ENCODE measurements around the gene IQSEC3. TPM values are rescaled to one million over a fixed set of nuclear protein-coding genes. Genes with fewer than 3 reads are reported as not detected.

The IQSEC3 gene
- total RNA-seq, 1 experiment from 2014 or later = 0.55 TPM

DNA sequence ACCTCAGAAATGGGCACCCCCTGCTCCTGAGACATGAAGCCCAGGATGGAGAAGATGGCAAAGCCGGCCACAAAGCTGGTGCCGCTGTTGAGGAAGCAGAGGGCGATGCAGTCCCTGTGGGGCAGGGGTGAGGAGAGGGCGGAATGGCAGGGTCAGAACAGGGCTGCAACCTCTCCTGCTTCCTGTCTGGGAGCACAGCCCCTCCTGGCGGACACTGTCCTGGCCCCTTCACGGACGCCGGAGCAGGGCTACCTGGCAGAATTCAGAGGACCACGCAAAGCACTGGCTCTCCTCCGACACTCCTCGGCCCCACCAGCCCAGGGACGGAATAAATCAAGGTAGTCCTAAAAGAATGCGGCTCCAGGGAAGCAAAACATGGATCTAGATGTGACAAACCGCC lies 159.8 kb downstream of the IQSEC3 start:
- Histone ChIP-seq H4K5ac (ENCODE audit: insufficient read length, low read depth, low read length) (no peak overlapping the region), H2BK20ac (ENCODE audit: low read depth, low read length, poor library complexity, severe bottlenecking) (no peak overlapping the region), H3K56ac (ENCODE audit: insufficient read length, low read depth, low read length) (no peak overlapping the region), H3K9me3 (ENCODE audit: control insufficient read depth, low read depth, low read length) (no peaks in the 10 kb centered on the region), H3K79me2 (ENCODE audit: insufficient read depth, low read length) (no peaks in the 10 kb centered on the region), H3K18ac (ENCODE audit: insufficient read length, low read depth, low read length) (no peak overlapping the region), H3K23me2 (ENCODE audit: insufficient read length, low read depth, low read length, poor library complexity, severe bottlenecking) (peaks cover 2% of the 10 kb centered on the region), H3K79me1 (ENCODE audit: insufficient read depth, low read depth, low read length, poor library complexity, severe bottlenecking) (no peaks in the 10 kb centered on the region), H4K20me1 (ENCODE audit: control insufficient read depth, insufficient read depth, insufficient read length) (no peaks in the 10 kb centered on the region), H3K9ac (ENCODE audit: extremely low read depth, insufficient read length, low read length) (no peak overlapping the region), H4K91ac (ENCODE audit: insufficient read length, low read depth, low read length) (no peak overlapping the region), H3T11ph (ENCODE audit: low read length) (no peak overlapping the region), H2BK15ac (ENCODE audit: low read depth, low read length) (no peak overlapping the region), H3K4me2 (ENCODE audit: insufficient read depth, insufficient read length, low read length) (no peak overlapping the region), H2AK5ac (ENCODE audit: insufficient read length, low read length) (no peak overlapping the region), H2AFZ (ENCODE audit: low read length) (no peak overlapping the region), H3K27ac (ENCODE audit: insufficient read length, low read depth, low read length) (no peak overlapping the region), H3K23ac (ENCODE audit: insufficient read length, low read depth, low read length) (no peak overlapping the region), H4K8ac (replicated peaks; ENCODE audit: insufficient read length, low read depth, low read length) (no peak overlapping the region), H2BK120ac (ENCODE audit: low read depth, low read length, poor library complexity, severe bottlenecking) (no peak overlapping the region), H3K27me3 (ENCODE audit: insufficient read depth, low read length) (no peaks in the 10 kb centered on the region), H3K4ac (ENCODE audit: low read depth, low read length) (no peak overlapping the region), H3K4me1 (ENCODE audit: insufficient read depth, low read length) (no peaks in the 10 kb centered on the region), H3K14ac (ENCODE audit: insufficient read depth, low read length) (no peak overlapping the region), H2BK12ac (ENCODE audit: insufficient read length, low read depth, low read length) (no peak overlapping the region), H2BK5ac (ENCODE audit: insufficient read length, low read length) (no peak overlapping the region)
- DNase-seq = peak; percentile 78
- TF ChIP-seq, protein P1, sequence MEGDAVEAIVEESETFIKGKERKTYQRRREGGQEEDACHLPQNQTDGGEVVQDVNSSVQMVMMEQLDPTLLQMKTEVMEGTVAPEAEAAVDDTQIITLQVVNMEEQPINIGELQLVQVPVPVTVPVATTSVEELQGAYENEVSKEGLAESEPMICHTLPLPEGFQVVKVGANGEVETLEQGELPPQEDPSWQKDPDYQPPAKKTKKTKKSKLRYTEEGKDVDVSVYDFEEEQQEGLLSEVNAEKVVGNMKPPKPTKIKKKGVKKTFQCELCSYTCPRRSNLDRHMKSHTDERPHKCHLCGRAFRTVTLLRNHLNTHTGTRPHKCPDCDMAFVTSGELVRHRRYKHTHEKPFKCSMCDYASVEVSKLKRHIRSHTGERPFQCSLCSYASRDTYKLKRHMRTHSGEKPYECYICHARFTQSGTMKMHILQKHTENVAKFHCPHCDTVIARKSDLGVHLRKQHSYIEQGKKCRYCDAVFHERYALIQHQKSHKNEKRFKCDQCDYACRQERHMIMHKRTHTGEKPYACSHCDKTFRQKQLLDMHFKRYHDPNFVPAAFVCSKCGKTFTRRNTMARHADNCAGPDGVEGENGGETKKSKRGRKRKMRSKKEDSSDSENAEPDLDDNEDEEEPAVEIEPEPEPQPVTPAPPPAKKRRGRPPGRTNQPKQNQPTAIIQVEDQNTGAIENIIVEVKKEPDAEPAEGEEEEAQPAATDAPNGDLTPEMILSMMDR (conservative IDR thresholded peaks at IDR 0.05) = peak; percentile 53; the same call in 2 of the 3 replicates
- Mint-ChIP-seq H3K9me3 (no peaks in the 10 kb centered on the region), H3K4me3 (no peak overlapping the region), H3K4me1 (peaks cover 10 to 24% of the 10 kb centered on the region in 2 experiments), H3K27ac (no peak overlapping the region), H3K36me3 (ENCODE audit: insufficient read depth in 1 of 3, low read depth in 3 of 3) (no peaks in the 10 kb centered on the region), H3K27me3 (ENCODE audit: low read depth) (peaks cover 16% of the 10 kb centered on the region)
- no CpG with 5 or more reads among the region's 14 CpGs for WGBS (ENCODE audit: extremely low coverage, insufficient read length, low lambda C conversion rate)

Data from H9 (cell line).